ENCODE data around the gene MPHOSPH8. TPM values are rescaled to one million over a fixed set of nuclear protein-coding genes. Genes with fewer than 3 reads are reported as not detected.

The MPHOSPH8 gene
- polyA plus RNA-seq, 1 donor (not counting 4 experiments of a cell fraction or from before 2014, with no cell fraction given): 24.7 TPM

GRCh38 chr13:19657872-19658591 lies 24.6 kb downstream of the MPHOSPH8 start:
- FAIRE-seq (no peak), DNase-seq (ENCODE audit: low read depth, low spot score) (no peak)
- H4K20me1 ChIP-seq (ENCODE audit: control insufficient read depth, extremely low read depth, insufficient read depth, low read length): no peaks in the 10 kb centered on the region
- H3K4me2 ChIP-seq (ENCODE audit: control insufficient read depth, extremely low read depth, insufficient read depth, low read depth, low read length): no peak overlapping the region
- no peaks in the 10 kb centered on the region for H3K9me3 ChIP-seq (ENCODE audit: control insufficient read depth, low read depth, low read length)
- no peaks in the 10 kb centered on the region for H3K4me1 ChIP-seq (ENCODE audit: control insufficient read depth, extremely low read depth, insufficient read depth, low read length)
- TF ChIP-seq EZH2 (IDR thresholded peaks at IDR 0.05; ENCODE audit: low read length): no peak
- no peaks in the 10 kb centered on the region for H3K79me2 ChIP-seq (ENCODE audit: control insufficient read depth, insufficient read depth, low read length)
- H3K27me3 ChIP-seq (ENCODE audit: control insufficient read depth, extremely low read depth, insufficient read depth, low read length): no peaks in the 10 kb centered on the region
- no peak overlapping the region for H3K27ac ChIP-seq (ENCODE audit: control insufficient read depth, insufficient read depth, low read length)
- H2AFZ ChIP-seq (ENCODE audit: control insufficient read depth, low read length): no peak overlapping the region
- dilution Hi-C loops (cut with MboI; ENCODE audit: extremely low pct_ligation_motif_present, low sequenced_read_pairs): no loop called here
- H3K9me1 ChIP-seq (ENCODE audit: control insufficient read depth, extremely low read depth, insufficient read depth, low read length): no peaks in the 10 kb centered on the region
- no peak overlapping the region for H3K9ac ChIP-seq (ENCODE audit: control insufficient read depth, extremely low read depth, insufficient read depth, low read length)
- H3K36me3 ChIP-seq (ENCODE audit: control insufficient read depth in 2 of 2, extremely low read depth in 1 of 2, insufficient read depth in 2 of 2, low read length in 2 of 2): peaks cover 11 to 13% of the 10 kb centered on the region in 2 experiments
- H3K4me3 ChIP-seq (ENCODE audit: control insufficient read depth in 2 of 3, extremely low read depth in 1 of 3, insufficient read depth in 2 of 3, low read depth in 1 of 3, low read length in 3 of 3): no peak overlapping the region

- H4K20me1 ChIP-seq (ENCODE audit: control insufficient read depth, extremely low read depth, insufficient read depth, low read length): no peaks in the 10 kb centered on the region
- no peaks in the 10 kb centered on the region for H3K9me3 ChIP-seq (ENCODE audit: control insufficient read depth, low read depth, low read length)
- H3K27me3 ChIP-seq (ENCODE audit: control insufficient read depth, extremely low read depth, insufficient read depth, low read length): no peaks in the 10 kb centered on the region
- dilution Hi-C loops (cut with MboI; ENCODE audit: extremely low pct_ligation_motif_present, low sequenced_read_pairs): no loop called here
- no peak overlapping the region for H3K4me3 ChIP-seq (ENCODE audit: control insufficient read depth in 2 of 3, extremely low read depth in 1 of 3, insufficient read depth in 2 of 3, low read depth in 1 of 3, low read length in 3 of 3)
- H3K36me3 ChIP-seq (ENCODE audit: control insufficient read depth in 2 of 2, extremely low read depth in 1 of 2, insufficient read depth in 2 of 2, low read length in 2 of 2): peaks cover 18 to 21% of the 10 kb centered on the region in 2 experiments
- no peaks in the 10 kb centered on the region for H3K4me1 ChIP-seq (ENCODE audit: control insufficient read depth, extremely low read depth, insufficient read depth, low read length)
- no peak overlapping the region for H3K27ac ChIP-seq (ENCODE audit: control insufficient read depth, insufficient read depth, low read length)
- H3K9me1 ChIP-seq (ENCODE audit: control insufficient read depth, extremely low read depth, insufficient read depth, low read length): peaks cover 2% of the 10 kb centered on the region
- no peak overlapping the region for H3K9ac ChIP-seq (ENCODE audit: control insufficient read depth, extremely low read depth, insufficient read depth, low read length)
- H3K79me2 ChIP-seq (ENCODE audit: control insufficient read depth, insufficient read depth, low read length): no peaks in the 10 kb centered on the region
- no peak overlapping the region for H2AFZ ChIP-seq (ENCODE audit: control insufficient read depth, low read length)
- TF ChIP-seq EZH2 (IDR thresholded peaks at IDR 0.05; ENCODE audit: low read length) (no peak), CTCF (optimal IDR thresholded peaks at IDR 0.05 in 1 of 3, IDR thresholded peaks at IDR 0.05 in 1 of 3, conservative IDR thresholded peaks at IDR 0.05 in 1 of 3; ENCODE audit: extremely low read depth in 1 of 3, insufficient read depth in 2 of 3, low read length in 3 of 3) (no peak)
- FAIRE-seq (no peak), DNase-seq (ENCODE audit: low read depth, low spot score) (no peak)
- H3K4me2 ChIP-seq (ENCODE audit: control insufficient read depth, extremely low read depth, insufficient read depth, low read depth, low read length): no peak overlapping the region
These were observed 25.4 kb downstream of the MPHOSPH8 start for GRCh38 chr13:19658831-19659230.

Measured in keratinocyte (primary cell).